ENCODE data around the gene ST8SIA5. TPM values are rescaled to one million over a fixed set of nuclear protein-coding genes. Genes with fewer than 3 reads are reported as not detected.

Gene ST8SIA5
- total RNA-seq, 1 donor from 2014 or later: 0.23 TPM

GRCh38 chr18:46632401-46633071 is 124.3 kb downstream of the ST8SIA5 start:
- ATAC-seq (no peak), DNase-seq (ENCODE audit: low spot score) (peak; percentile 42)

GRCh38 chr18:46630991-46631390 is 125.9 kb downstream of the ST8SIA5 start:
- DNase-seq (ENCODE audit: low spot score) (no peak), ATAC-seq (no peak)

- no peak for ATAC-seq
- no peak for DNase-seq (ENCODE audit: low spot score)
Observed at GRCh38 chr18:46630160-46630559, 126.7 kb downstream of the ST8SIA5 start.

GRCh38 chr18:46629361-46629760 is 127.5 kb downstream of the ST8SIA5 start:
- no peak for DNase-seq (ENCODE audit: low spot score)
- no peak for ATAC-seq

- no peak for ATAC-seq
Observed at GRCh38 chr18:46628206-46628605, 128.6 kb downstream of the ST8SIA5 start.

GRCh38 chr18:46627136-46627535 is 129.7 kb downstream of the ST8SIA5 start:
- ATAC-seq (no peak), DNase-seq (ENCODE audit: low spot score) (no peak)

More at GRCh38 chr18:46628206-46628605, 128.6 kb downstream of the ST8SIA5 start:
- no peak for DNase-seq (ENCODE audit: low spot score)

- DNase-seq (ENCODE audit: low spot score): no peak
Observed at GRCh38 chr18:46625069-46625468, 131.8 kb downstream of the ST8SIA5 start.

GRCh38 chr18:46624127-46624526 is 132.7 kb downstream of the ST8SIA5 start:
- ATAC-seq (no peak), DNase-seq (ENCODE audit: low spot score) (no peak)

More at GRCh38 chr18:46625069-46625468, 131.8 kb downstream of the ST8SIA5 start:
- no peak for ATAC-seq

GRCh38 chr18:46623541-46623940 is 133.3 kb downstream of the ST8SIA5 start:
- DNase-seq (ENCODE audit: low spot score): no peak

GRCh38 chr18:46622999-46623398 is 133.9 kb downstream of the ST8SIA5 start:
- peak; percentile 61 for ATAC-seq
- no peak for DNase-seq (ENCODE audit: low spot score)

More at GRCh38 chr18:46623541-46623940, 133.3 kb downstream of the ST8SIA5 start:
- peak; percentile 41 for ATAC-seq

- ATAC-seq (no peak), DNase-seq (ENCODE audit: low spot score) (no peak)
Observed at GRCh38 chr18:46622451-46622850, 134.4 kb downstream of the ST8SIA5 start.

- DNase-seq (ENCODE audit: low spot score) (no peak), ATAC-seq (no peak)
Observed at GRCh38 chr18:46621871-46622270, 135.0 kb downstream of the ST8SIA5 start.

GRCh38 chr18:46621111-46621766 is 135.6 kb downstream of the ST8SIA5 start:
- no peak for DNase-seq (ENCODE audit: low spot score)
- ATAC-seq: no peak

- ATAC-seq: no peak
- no peak for DNase-seq (ENCODE audit: low spot score)
Observed at GRCh38 chr18:46619559-46619958, 137.3 kb downstream of the ST8SIA5 start.

Other genes starting within 250 kb of the ST8SIA5 start
- gene LOXHD1, start 99.8 kb downstream of the ST8SIA5 start, total RNA-seq: not detected
- 13.7 TPM for gene PIAS2, start 160.5 kb upstream of the ST8SIA5 start, total RNA-seq
- gene KATNAL2, start 160.5 kb upstream of the ST8SIA5 start, total RNA-seq: 4.5 TPM

All from left lobe of liver (tissue), 2 donors.